Gastroesophageal sphincter (tissue), 4 donors: ENCODE data around the gene DR1. TPM values are rescaled to one million over a fixed set of nuclear protein-coding genes. Genes with fewer than 3 reads are reported as not detected.

ENCODE experiments used
- ATAC-seq: fragments of 150-250 bp; one replicate; pipeline ENCODE4 v1.9.1; 2016; ENCODE audit warnings: mild to moderate bottlenecking, moderate library complexity
- H3K27ac ChIP-seq, 4 donors: fragments of 200-600 bp; sonication (generic) in 3 of 4; 1 replicate in 3 of 4; 2 replicates in 1 of 4; pipeline ENCODE4 v1.5.1; 2016 to 2019
- H3K27me3 ChIP-seq: fragments of 200-600 bp; sonication (generic); one replicate; pipeline ENCODE4 v1.5.1; 2019
- H3K36me3 ChIP-seq, 2 donors: fragments of 200-600 bp; sonication (generic); one replicate each; pipeline ENCODE4 v1.5.1; 2019; ENCODE audit warnings: control low read depth in 1 of 2
- H3K4me1 ChIP-seq, 3 donors: fragments of 200-600 bp; sonication (generic); 1 replicate in 2 of 3; 2 replicates in 1 of 3; pipeline ENCODE4 v1.5.1; 2016 to 2019; ENCODE audit warnings: control low read depth in 2 of 3
- H3K4me3 ChIP-seq, 2 donors: fragments of 200-600 bp; sonication (generic); one replicate each; pipeline ENCODE4 v1.5.1; 2019; ENCODE audit warnings: mild to moderate bottlenecking in 1 of 2, moderate library complexity in 1 of 2
- H3K9me3 ChIP-seq, 3 donors: fragments of 200-600 bp; sonication (generic); one replicate each; pipeline ENCODE4 v1.5.1; 2017 to 2019; ENCODE audit warnings: control low read depth in 2 of 3
- EP300 ChIP-seq: sonication (generic); formaldehyde crosslinking; IDR thresholded peaks from one replicate; pipeline ENCODE4 v1.6.1; 2017; ENCODE audit warnings: antibody characterized with exemption, mild to moderate bottlenecking
- POLR2A ChIP-seq, 2 donors: fragments of 450-650 bp; IDR thresholded peaks; one replicate each; pipeline ENCODE4 v1.6.1; 2017; ENCODE audit warnings: antibody characterized with exemption in 2 of 2, mild to moderate bottlenecking in 2 of 2, moderate library complexity in 1 of 2
- POLR2AphosphoS5 ChIP-seq: sonication (generic); formaldehyde crosslinking; IDR thresholded peaks from one replicate; pipeline ENCODE4 v1.6.1; 2017; ENCODE audit warnings: antibody characterized with exemption
- WGBS, 2 donors: methylation state at CpG; one replicate each; pipeline ENCODE4 v1.1.5; 2018; ENCODE audit warnings: low coverage in 1 of 2; 5-methylcytosine and 5-hydroxymethylcytosine counted together
- total RNA-seq, 4 donors: library from RNA; depleted of rRNA; stranded (reverse); fragments of >200 nt; gene quantifications; one replicate each; pipeline ENCODE4 v1.1.0, GENCODE V29; 2016
- TF ChIP-seq, protein P1 (sequence below), 4 experiments: fragments of 200-600 bp in 2 of 4; fragments of 450-650 bp in 2 of 4; sonication (generic) in 1 of 4; IDR thresholded peaks; one replicate each; pipeline ENCODE4 v1.5.1; 2017 to 2019; ENCODE audit warnings: antibody characterized with exemption in 4 of 4, mild to moderate bottlenecking in 2 of 4, moderate library complexity in 2 of 4

Gene DR1
- total RNA-seq, 4 donors from 2014 or later, result 35.0 to 38.6 (median 35.3) TPM

DNA sequence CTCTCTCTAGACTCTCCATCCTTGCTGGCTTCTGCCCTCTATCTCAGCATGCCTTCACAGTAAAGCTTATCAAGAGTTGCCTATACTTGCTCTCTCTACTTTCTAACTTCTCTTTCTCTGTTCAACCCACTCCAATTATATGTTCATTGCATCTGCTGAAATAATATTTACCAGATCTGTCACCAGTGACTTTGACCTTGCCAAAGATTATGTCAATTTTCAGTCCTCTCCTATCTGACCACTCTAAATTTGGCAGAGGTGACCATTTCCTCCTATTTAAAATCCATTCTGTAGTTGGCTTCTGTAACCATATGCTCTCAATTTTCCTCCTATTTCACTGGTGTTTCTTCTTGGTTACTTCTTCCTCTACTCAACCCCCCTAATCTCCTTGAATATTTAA lies 38.8 kb upstream of the DR1 start:
- H3K36me3 ChIP-seq, result peaks cover 0 to 29% of the 10 kb centered on the region in 2 donors
- H3K27me3 ChIP-seq, result no peaks in the 10 kb centered on the region
- no peak for ATAC-seq
- no peaks in the 10 kb centered on the region for H3K9me3 ChIP-seq
- H3K4me1 ChIP-seq, result no peaks in the 10 kb centered on the region
- no peak overlapping the region for H3K27ac ChIP-seq
- no peak overlapping the region for H3K4me3 ChIP-seq
- TF ChIP-seq EP300 (no peak), POLR2A (IDR thresholded peaks at IDR 0.05) (no peak), POLR2AphosphoS5 (no peak)
- TF ChIP-seq, protein P1, sequence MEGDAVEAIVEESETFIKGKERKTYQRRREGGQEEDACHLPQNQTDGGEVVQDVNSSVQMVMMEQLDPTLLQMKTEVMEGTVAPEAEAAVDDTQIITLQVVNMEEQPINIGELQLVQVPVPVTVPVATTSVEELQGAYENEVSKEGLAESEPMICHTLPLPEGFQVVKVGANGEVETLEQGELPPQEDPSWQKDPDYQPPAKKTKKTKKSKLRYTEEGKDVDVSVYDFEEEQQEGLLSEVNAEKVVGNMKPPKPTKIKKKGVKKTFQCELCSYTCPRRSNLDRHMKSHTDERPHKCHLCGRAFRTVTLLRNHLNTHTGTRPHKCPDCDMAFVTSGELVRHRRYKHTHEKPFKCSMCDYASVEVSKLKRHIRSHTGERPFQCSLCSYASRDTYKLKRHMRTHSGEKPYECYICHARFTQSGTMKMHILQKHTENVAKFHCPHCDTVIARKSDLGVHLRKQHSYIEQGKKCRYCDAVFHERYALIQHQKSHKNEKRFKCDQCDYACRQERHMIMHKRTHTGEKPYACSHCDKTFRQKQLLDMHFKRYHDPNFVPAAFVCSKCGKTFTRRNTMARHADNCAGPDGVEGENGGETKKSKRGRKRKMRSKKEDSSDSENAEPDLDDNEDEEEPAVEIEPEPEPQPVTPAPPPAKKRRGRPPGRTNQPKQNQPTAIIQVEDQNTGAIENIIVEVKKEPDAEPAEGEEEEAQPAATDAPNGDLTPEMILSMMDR (IDR thresholded peaks at IDR 0.05), result no peak

- 67 to 72% methylated on average over 3 to 4 of the region's 4 CpGs for WGBS, 2 donors
- no peak for TF ChIP-seq POLR2A (IDR thresholded peaks at IDR 0.05)
- no peak for TF ChIP-seq POLR2AphosphoS5
- TF ChIP-seq EP300, result no peak
- TF ChIP-seq, protein P1 (IDR thresholded peaks at IDR 0.05), result no peak
- no peaks in the 10 kb centered on the region for H3K9me3 ChIP-seq
- H3K27ac ChIP-seq, result no peak overlapping the region
- no peaks in the 10 kb centered on the region for H3K4me1 ChIP-seq
- no peaks in the 10 kb centered on the region for H3K27me3 ChIP-seq
- peaks cover 0 to 25% of the 10 kb centered on the region in 2 donors for H3K36me3 ChIP-seq
- H3K4me3 ChIP-seq, result no peak overlapping the region
- no peak for ATAC-seq
These were observed 32.7 kb upstream of the DR1 start for GRCh38 chr1:93313026-93313425.

- peak; percentile 50 for ATAC-seq
- Histone ChIP-seq H3K9me3 (no peaks in the 10 kb centered on the region), H3K4me1 (no peaks in the 10 kb centered on the region), H3K27me3 (no peaks in the 10 kb centered on the region), H3K27ac (no peak overlapping the region), H3K4me3 (no peak overlapping the region), H3K36me3 (no peaks in the 10 kb centered on the region)
- TF ChIP-seq POLR2A (IDR thresholded peaks at IDR 0.05) (no peak), EP300 (no peak), POLR2AphosphoS5 (no peak)
- TF ChIP-seq, protein P1 (IDR thresholded peaks at IDR 0.05), result no peak
- 35 to 90% methylated on average over 2 of the region's 2 CpGs for WGBS, 2 donors
These were observed 28.5 kb upstream of the DR1 start for GRCh38 chr1:93317207-93317606.

- no peak for ATAC-seq
- H3K36me3 ChIP-seq, result no peaks in the 10 kb centered on the region
- H3K27me3 ChIP-seq, result no peaks in the 10 kb centered on the region
- no peaks in the 10 kb centered on the region for H3K4me1 ChIP-seq
- WGBS, 2 donors, result 90 to 100% methylated on average over 2 of the region's 2 CpGs
- TF ChIP-seq, protein P1 (IDR thresholded peaks at IDR 0.05), result no peak
- TF ChIP-seq POLR2AphosphoS5 (no peak), POLR2A (IDR thresholded peaks at IDR 0.05) (no peak), EP300 (no peak)
- no peaks in the 10 kb centered on the region for H3K9me3 ChIP-seq
- no peak overlapping the region for H3K4me3 ChIP-seq
- no peak overlapping the region for H3K27ac ChIP-seq
These were observed 27.8 kb upstream of the DR1 start for GRCh38 chr1:93317943-93318342.

DNA sequence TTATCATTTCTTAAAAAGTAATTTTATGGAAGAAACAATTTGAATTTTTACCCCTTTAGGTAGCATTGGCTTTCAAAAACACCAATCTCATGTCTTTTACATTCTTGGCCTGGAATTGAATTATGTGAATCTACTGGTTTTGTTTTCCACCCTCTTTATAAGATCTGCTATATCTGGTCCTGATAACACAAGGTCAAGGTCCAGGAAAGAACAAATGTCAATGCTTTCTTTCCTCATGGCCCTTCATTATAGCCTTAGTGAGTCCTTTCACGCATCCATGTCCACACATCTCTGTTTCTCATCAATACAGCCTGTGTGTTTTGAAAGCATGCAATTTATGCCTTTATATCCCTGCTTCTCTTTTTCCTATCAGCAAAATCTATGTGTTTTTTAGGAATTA lies 24.0 kb upstream of the DR1 start:
- no peak for ATAC-seq

More for the DNA sequence above, 24.0 kb upstream of the DR1 start:
- 93 to 100% methylated on average over 1 of the region's 1 CpG for WGBS, 2 donors
- H3K36me3 ChIP-seq, result no peaks in the 10 kb centered on the region
- H3K4me1 ChIP-seq, result no peaks in the 10 kb centered on the region
- H3K27me3 ChIP-seq, result no peaks in the 10 kb centered on the region
- no peaks in the 10 kb centered on the region for H3K9me3 ChIP-seq
- H3K4me3 ChIP-seq, result no peak overlapping the region
- no peak overlapping the region for H3K27ac ChIP-seq
- no peak for TF ChIP-seq EP300
- no peak for TF ChIP-seq POLR2AphosphoS5
- TF ChIP-seq, protein P1 (IDR thresholded peaks at IDR 0.05), result no peak
- TF ChIP-seq POLR2A (IDR thresholded peaks at IDR 0.05), result no peak
